GM12873 (cell line): ENCODE data around the gene GRWD1.

Source experiments
- CTCF ChIP-seq: IDR thresholded peaks from 2 replicates; pipeline ENCODE4 v1.5.1; 2012; ENCODE audit warnings: low read depth, mild to moderate bottlenecking, moderate library complexity, low read length, control low read depth; ENCODE audit not compliant: insufficient read depth; ENCODE audit errors: missing control alignments

GRWD1 gene

GRCh38 chr19:48490981-48491792 is 45.4 kb downstream of the GRWD1 start:
- no peak for TF ChIP-seq CTCF

- no peak for TF ChIP-seq CTCF
Observed at GRCh38 chr19:48491793-48492123, 46.0 kb downstream of the GRWD1 start.

GRCh38 chr19:48492925-48493717 is 47.3 kb downstream of the GRWD1 start:
- TF ChIP-seq CTCF = no peak

- TF ChIP-seq CTCF = no peak
Observed at GRCh38 chr19:48493718-48494401, 48.1 kb downstream of the GRWD1 start.

- TF ChIP-seq CTCF = no peak
Observed at GRCh38 chr19:48495396-48495795, 49.6 kb downstream of the GRWD1 start.

GRCh38 chr19:48496959-48497727 is 51.4 kb downstream of the GRWD1 start:
- TF ChIP-seq CTCF = no peak
